H1 (cell line): ENCODE measurements around the gene OPCML. TPM values are rescaled to one million over a fixed set of nuclear protein-coding genes. Genes with fewer than 3 reads are reported as not detected.

ENCODE experiments used
- CTCF ChIA-PET: fragments of 300-600 bp; sonication (Branson Sonifier 250); formaldehyde crosslinking; loops from one replicate; lab custom pipeline; 2021; ENCODE audit not compliant: partially characterized antibody; lab: Charles Lee
- POLR2A ChIA-PET: fragments of 300-600 bp; sonication (Branson Sonifier 250); formaldehyde crosslinking; loops from one replicate; lab custom pipeline; 2021; ENCODE audit warnings: inconsistent platforms; ENCODE audit not compliant: partially characterized antibody; lab: Charles Lee
- DNase-seq, 2 experiments: peaks; one replicate each; pipeline versions ENCODE4 v3.0.0 to v3.0.0-alpha.2; 2010 to 2022; ENCODE audit warnings: low spot score in 2 of 2, low read depth in 1 of 2, mixed read lengths in 1 of 2
- FAIRE-seq: peaks from 2 replicates; lab custom pipeline; 2011; peaks lifted over from hg19 to GRCh38; lab: Jason Lieb, UNC
- H2AFZ ChIP-seq: 2 replicates; pipeline ENCODE4 v1.8.1; 2012; ENCODE audit warnings: low read length, inconsistent platforms
- H2AK5ac ChIP-seq: 2 replicates; pipeline ENCODE4 v1.6.1; 2013; ENCODE audit warnings: low read depth, low read length
- H2BK120ac ChIP-seq: replicated peaks from 2 replicates; pipeline ENCODE3; 2013; ENCODE audit warnings: low read depth, low read length, inconsistent platforms
- H2BK12ac ChIP-seq: 2 replicates; pipeline ENCODE4 v1.6.1; 2013; ENCODE audit warnings: low read depth, low read length
- H2BK15ac ChIP-seq: 2 replicates; pipeline ENCODE4 v1.6.1; 2013; ENCODE audit warnings: low read length
- H2BK20ac ChIP-seq: 2 replicates; pipeline ENCODE4 v1.6.1; 2013; ENCODE audit warnings: low read length
- H2BK5ac ChIP-seq: 2 replicates; pipeline ENCODE4 v1.6.1; 2013; ENCODE audit warnings: low read depth, low read length
- H3K14ac ChIP-seq: 2 replicates; pipeline ENCODE4 v1.6.1; 2013; ENCODE audit warnings: inconsistent platforms; ENCODE audit not compliant: insufficient read length
- H3K18ac ChIP-seq: 2 replicates; pipeline ENCODE4 v1.6.1; 2013; ENCODE audit warnings: low read length; ENCODE audit errors: extremely low read depth
- H3K23ac ChIP-seq: 2 replicates; pipeline ENCODE4 v1.6.1; 2013; ENCODE audit warnings: inconsistent platforms; ENCODE audit not compliant: insufficient read length
- H3K23me2 ChIP-seq: 2 replicates; pipeline ENCODE4 v1.6.1; 2013; ENCODE audit warnings: low read depth, low read length
- H3K27ac ChIP-seq: 2 replicates; pipeline ENCODE4 v1.6.1; 2011; ENCODE audit warnings: low read depth, low read length, inconsistent platforms
- H3K27me3 ChIP-seq, 4 experiments: replicated peaks in 1 of 4; 1 replicate in 1 of 4; 2 replicates in 3 of 4; pipeline versions ENCODE4 v1.6.1 to v1.8.1; 2011 to 2013; ENCODE audit warnings: low read length in 3 of 4, mild to moderate bottlenecking in 3 of 4, inconsistent platforms in 2 of 4, mixed read lengths in 2 of 4, moderate library complexity in 1 of 4; ENCODE audit not compliant: control insufficient read depth in 3 of 4, insufficient read depth in 3 of 4; ENCODE audit errors: extremely low read depth in 1 of 4
- H3K36me3 ChIP-seq, 4 experiments: 2 replicates each; pipeline versions ENCODE4 v1.6.1 to v1.8.1; 2011 to 2013; ENCODE audit warnings: mild to moderate bottlenecking in 4 of 4, low read length in 3 of 4, moderate library complexity in 2 of 4, control low read depth in 1 of 4, inconsistent platforms in 1 of 4; ENCODE audit not compliant: insufficient read depth in 4 of 4, control insufficient read depth in 2 of 4
- H3K4ac ChIP-seq: replicated peaks from 2 replicates; pipeline ENCODE3; 2013; ENCODE audit warnings: low read length, low read depth, mixed read lengths, inconsistent platforms; ENCODE audit not compliant: insufficient read length
- H3K4me1 ChIP-seq, 4 experiments: replicated peaks in 1 of 4; 1 replicate in 1 of 4; 2 replicates in 3 of 4; pipeline versions ENCODE4 v1.6.1 to v1.8.1; 2011 to 2013; ENCODE audit warnings: low read length in 3 of 4, inconsistent platforms in 2 of 4, mixed read lengths in 1 of 4; ENCODE audit not compliant: insufficient read depth in 4 of 4, control insufficient read depth in 3 of 4
- H3K4me2 ChIP-seq, 2 experiments: 2 replicates each; pipeline versions ENCODE4 v1.6.1 to v1.8.1; 2011 to 2013; ENCODE audit warnings: low read depth in 2 of 2, low read length in 2 of 2, control low read depth in 1 of 2, inconsistent platforms in 1 of 2, mild to moderate bottlenecking in 1 of 2; ENCODE audit not compliant: insufficient read depth in 1 of 2
- H3K4me3 ChIP-seq, 4 experiments: fragments of 200-600, 300-600 bp in 1 of 4; sonication (generic), shearing (Covaris generic), sonication (Bioruptor Twin) in 1 of 4; 2 replicates each; pipeline versions ENCODE4 v1.5.1 to v1.8.1; 2011 to 2016; ENCODE audit warnings: low read length in 4 of 4, low read depth in 3 of 4, control low read depth in 2 of 4, inconsistent platforms in 2 of 4, mild to moderate bottlenecking in 2 of 4, mixed read lengths in 1 of 4, moderate library complexity in 1 of 4; ENCODE audit not compliant: insufficient read depth in 2 of 4; ENCODE audit errors: extremely low read depth in 1 of 4
- H3K56ac ChIP-seq: replicated peaks from 2 replicates; pipeline ENCODE3; 2013; ENCODE audit warnings: low read depth, mild to moderate bottlenecking, mixed read lengths, low read length, inconsistent platforms; ENCODE audit not compliant: insufficient read length
- H3K79me1 ChIP-seq: 2 replicates; pipeline ENCODE4 v1.6.1; 2013; ENCODE audit warnings: low read depth, low read length, control low read depth
- H3K79me2 ChIP-seq, 2 experiments: 2 replicates each; pipeline versions ENCODE4 v1.6.1 to v1.8.1; 2012 to 2013; ENCODE audit warnings: low read length in 2 of 2, mild to moderate bottlenecking in 2 of 2, inconsistent platforms in 1 of 2; ENCODE audit not compliant: insufficient read depth in 2 of 2, control insufficient read depth in 1 of 2
- H3K9ac ChIP-seq, 4 experiments: replicated peaks in 1 of 4; 1 replicate in 1 of 4; 2 replicates in 3 of 4; pipeline versions ENCODE4 v1.6.1 to v1.8.1; 2011 to 2013; ENCODE audit warnings: low read depth in 3 of 4, low read length in 3 of 4, control low read depth in 2 of 4, mild to moderate bottlenecking in 2 of 4, moderate library complexity in 2 of 4, inconsistent platforms in 1 of 4; ENCODE audit errors: extremely low read depth in 1 of 4
- H3K9me3 ChIP-seq, 2 experiments: 2 replicates each; pipeline versions ENCODE4 v1.6.1 to v1.8.1; 2012 to 2013; ENCODE audit warnings: mild to moderate bottlenecking in 2 of 2, moderate library complexity in 2 of 2, control low read depth in 1 of 2, inconsistent platforms in 1 of 2, low read depth in 1 of 2, low read length in 1 of 2, mixed read lengths in 1 of 2; ENCODE audit not compliant: insufficient read depth in 2 of 2
- H4K20me1 ChIP-seq, 2 experiments: replicated peaks in 1 of 2; 2 replicates each; pipeline versions ENCODE3 to v1.8.1; 2011 to 2013; ENCODE audit warnings: inconsistent platforms in 2 of 2, low read length in 2 of 2, mild to moderate bottlenecking in 1 of 2; ENCODE audit not compliant: insufficient read depth in 2 of 2, control insufficient read depth in 1 of 2
- H4K5ac ChIP-seq: 2 replicates; pipeline ENCODE4 v1.6.1; 2013; ENCODE audit warnings: low read length, low read depth, mixed read lengths, inconsistent platforms; ENCODE audit not compliant: insufficient read length
- H4K8ac ChIP-seq: 2 replicates; pipeline ENCODE4 v1.8.0; 2013; ENCODE audit warnings: mild to moderate bottlenecking, moderate library complexity, low read length, inconsistent platforms; ENCODE audit not compliant: insufficient read depth; ENCODE audit errors: extremely low read depth
- H4K91ac ChIP-seq: replicated peaks from 2 replicates; pipeline ENCODE3; 2013; ENCODE audit warnings: low read length, mixed read lengths, inconsistent platforms; ENCODE audit not compliant: insufficient read length
- CBX8 ChIP-seq: fragments of 300-800, 300-1000 bp; sonication (generic); IDR thresholded peaks from 2 replicates; pipeline ENCODE4 v1.7.1; 2016; ENCODE audit warnings: low read depth, low read length, borderline replicate concordance
- EP300 ChIP-seq, 2 experiments: IDR thresholded peaks; 1 replicate in 1 of 2; 2 replicates in 1 of 2; pipeline ENCODE4 v1.6.1; 2011 to 2012; ENCODE audit warnings: low read depth in 2 of 2, low read length in 2 of 2, mild to moderate bottlenecking in 2 of 2, borderline replicate concordance in 1 of 2, inconsistent platforms in 1 of 2, moderate library complexity in 1 of 2
- GTF2F1 ChIP-seq: IDR thresholded peaks from 2 replicates; pipeline ENCODE4 v1.6.1; 2012; ENCODE audit warnings: low read depth, low read length, improper control_type of control experiment, borderline replicate concordance
- HDAC2 ChIP-seq, 2 experiments: fragments of 300-600 bp in 1 of 2; sonication (generic) in 1 of 2; IDR thresholded peaks; 2 replicates each; pipeline ENCODE4 v1.6.1; 2011 to 2012; ENCODE audit warnings: low read depth in 2 of 2, low read length in 2 of 2, mild to moderate bottlenecking in 2 of 2, moderate library complexity in 2 of 2, borderline replicate concordance in 1 of 2, inconsistent platforms in 1 of 2
- JUN ChIP-seq: IDR thresholded peaks from 2 replicates; pipeline ENCODE4 v1.6.1; 2011; ENCODE audit warnings: low read depth, mild to moderate bottlenecking, improper control_type of control experiment, low read length
- KDM5A ChIP-seq: fragments of 200-600 bp; IDR thresholded peaks from 2 replicates; pipeline ENCODE4 v1.7.1; 2012; ENCODE audit warnings: mild to moderate bottlenecking, low read length, inconsistent platforms, mixed read lengths
- NRF1 ChIP-seq: IDR thresholded peaks from 2 replicates; pipeline ENCODE4 v1.6.1; 2011; ENCODE audit warnings: mild to moderate bottlenecking, low read depth, low read length, improper control_type of control experiment
- PHF8 ChIP-seq: fragments of 200-600 bp; sonication (generic); conservative IDR thresholded peaks from 2 replicates; pipeline ENCODE4 v1.7.1; 2012; ENCODE audit warnings: low read depth, mild to moderate bottlenecking, inconsistent platforms, low read length, moderate library complexity
- RFX5 ChIP-seq: IDR thresholded peaks from 2 replicates; pipeline ENCODE4 v1.6.1; 2011; ENCODE audit warnings: low read depth, low read length, improper control_type of control experiment, borderline replicate concordance
- WGBS, 2 experiments: shearing (Covaris generic) in 1 of 2; methylation state at CpG; one replicate each; pipeline versions ENCODE4 v1.1.6 to v1.1.7; 2013 to 2015; ENCODE audit warnings: low lambda C conversion rate in 2 of 2, mixed read lengths in 2 of 2, inconsistent platforms in 1 of 2, low coverage in 1 of 2, missing lambda C conversion rate in 1 of 2; ENCODE audit not compliant: insufficient replicate concordance in 2 of 2, insufficient coverage in 1 of 2, insufficient read length in 1 of 2; ENCODE audit errors: extremely low coverage in 1 of 2, missing lambda C conversion rate in 1 of 2; 5-methylcytosine and 5-hydroxymethylcytosine counted together
- polyA plus RNA-seq, 7 experiments: library from polyadenylated mRNA; depleted of rRNA in 3 of 7; stranded (reverse) in 5 of 7; unstranded in 2 of 7; fragments of >200 nt in 5 of 7; fragments of 200-250 nt in 2 of 7; gene quantifications; 1 replicate in 5 of 7; 2 replicates in 1 of 7; 4 replicates in 1 of 7; pipeline versions ENCODE4 v1.2.1 to v1.2.3, GENCODE V29; 2011 to 2013; ENCODE audit warnings: missing spikeins in 2 of 7, mixed read lengths in 2 of 7
- total RNA-seq: library from RNA; stranded (reverse); fragmentation: NEBNext Ultra II Directional; extraction: Animal tissue kit (Norgen Biotek cat#: 25700); gene quantifications from 2 replicates; pipeline ENCODE4 v1.2.1, GENCODE V29; 2021
- TF ChIP-seq, protein P1 (sequence below): IDR thresholded peaks from 2 replicates; pipeline ENCODE4 v1.6.1; 2012; ENCODE audit warnings: low read length, inconsistent platforms

Gene OPCML
- total and polyA plus RNA-seq, 2 of the 8 experiments (the other 6 are each of a cell fraction or from before 2014, with no cell fraction given), result 2.3 to 3.1 TPM

DNA sequence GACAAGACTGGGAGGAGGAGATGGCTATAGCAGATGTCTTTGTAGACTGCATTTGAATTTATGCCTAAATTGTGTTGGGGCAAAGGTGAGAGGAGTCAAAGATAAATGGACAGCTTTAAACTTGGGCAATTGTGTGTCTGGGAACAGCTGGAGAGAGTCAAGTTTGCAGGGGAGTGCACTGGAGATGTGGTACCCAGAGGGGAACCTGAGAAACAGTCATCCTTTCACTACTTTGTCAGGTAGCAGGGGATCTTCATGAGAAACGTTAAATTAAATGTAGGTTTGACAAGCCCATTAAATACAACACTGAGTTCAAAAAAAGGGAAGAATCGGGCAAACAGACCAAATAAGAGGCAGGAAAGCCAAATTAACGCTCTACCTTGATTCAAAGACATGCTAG is 277.7 kb downstream of the OPCML start:
- no peak overlapping the region for H2BK120ac ChIP-seq
- no peak overlapping the region for H3K56ac ChIP-seq
- H2AK5ac ChIP-seq, result no peak overlapping the region
- DNase-seq, result no peak
- no peak overlapping the region for H4K8ac ChIP-seq
- no peak overlapping the region for H4K91ac ChIP-seq
- H3K4ac ChIP-seq, result no peak overlapping the region
- H3K27ac ChIP-seq, result no peak overlapping the region
- H3K4me1 ChIP-seq, result no peaks in the 10 kb centered on the region
- FAIRE-seq, result no peak
- H3K4me2 ChIP-seq, result no peak overlapping the region
- H3K23me2 ChIP-seq, result no peaks in the 10 kb centered on the region
- H3K79me2 ChIP-seq, result no peaks in the 10 kb centered on the region
- no peak overlapping the region for H3K9ac ChIP-seq
- no peak overlapping the region for H4K5ac ChIP-seq
- no peaks in the 10 kb centered on the region for H4K20me1 ChIP-seq
- H3K9me3 ChIP-seq, result no peaks in the 10 kb centered on the region
- no peaks in the 10 kb centered on the region for H3K27me3 ChIP-seq
- H3K36me3 ChIP-seq, result no peaks in the 10 kb centered on the region
- WGBS, 2 experiments, result 85% methylated on average over 3 of the region's 3 CpGs; no CpG with 5 or more reads in 1 of the 2 experiments
- no peak overlapping the region for H2BK12ac ChIP-seq
- H2AFZ ChIP-seq, result no peak overlapping the region
- H2BK15ac ChIP-seq, result no peak overlapping the region
- H3K23ac ChIP-seq, result no peak overlapping the region
- H3K4me3 ChIP-seq, result no peak overlapping the region
- no peak overlapping the region for H2BK5ac ChIP-seq
- H3K18ac ChIP-seq, result no peak overlapping the region
- H3K79me1 ChIP-seq, result no peaks in the 10 kb centered on the region
- ChIA-PET POLR2A (no interaction called here), CTCF (interaction anchor here (1.6 kb wide), 1 partner anchor 11 kb away, joined by 6 read pairs; no protein-coding TSS in a partner anchor)
- H2BK20ac ChIP-seq, result no peak overlapping the region
- H3K14ac ChIP-seq, result no peak overlapping the region
- TF ChIP-seq GTF2F1 (no peak), RFX5 (no peak), HDAC2 (IDR thresholded peaks at IDR 0.05; ENCODE audit: borderline replicate concordance in 1 of 2, low read depth in 2 of 2, low read length in 2 of 2) (no peak), EP300 (IDR thresholded peaks at IDR 0.05; ENCODE audit: borderline replicate concordance in 1 of 2, low read depth in 2 of 2, low read length in 2 of 2) (no peak), PHF8 (no peak), CBX8 (no peak), KDM5A (no peak), NRF1 (no peak), JUN (no peak)
- TF ChIP-seq, protein P1, sequence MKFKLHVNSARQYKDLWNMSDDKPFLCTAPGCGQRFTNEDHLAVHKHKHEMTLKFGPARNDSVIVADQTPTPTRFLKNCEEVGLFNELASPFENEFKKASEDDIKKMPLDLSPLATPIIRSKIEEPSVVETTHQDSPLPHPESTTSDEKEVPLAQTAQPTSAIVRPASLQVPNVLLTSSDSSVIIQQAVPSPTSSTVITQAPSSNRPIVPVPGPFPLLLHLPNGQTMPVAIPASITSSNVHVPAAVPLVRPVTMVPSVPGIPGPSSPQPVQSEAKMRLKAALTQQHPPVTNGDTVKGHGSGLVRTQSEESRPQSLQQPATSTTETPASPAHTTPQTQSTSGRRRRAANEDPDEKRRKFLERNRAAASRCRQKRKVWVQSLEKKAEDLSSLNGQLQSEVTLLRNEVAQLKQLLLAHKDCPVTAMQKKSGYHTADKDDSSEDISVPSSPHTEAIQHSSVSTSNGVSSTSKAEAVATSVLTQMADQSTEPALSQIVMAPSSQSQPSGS, result no peak
